HUES6 (cell line): ENCODE measurements around the gene MS4A6E.

ENCODE experiments used
- H3K27ac ChIP-seq: 2 replicates; pipeline ENCODE4 v1.7.0; 2013; ENCODE audit warnings: low read depth, mild to moderate bottlenecking, low read length, inconsistent platforms
- H3K27me3 ChIP-seq: 2 replicates; pipeline ENCODE4 v1.6.1; 2013; ENCODE audit warnings: low read length; ENCODE audit not compliant: control insufficient read depth, insufficient read depth
- H3K36me3 ChIP-seq: 2 replicates; pipeline ENCODE4 v1.6.1; 2013; ENCODE audit warnings: low read length; ENCODE audit not compliant: control insufficient read depth, insufficient read depth
- H3K4me1 ChIP-seq: 2 replicates; pipeline ENCODE4 v1.6.1; 2013; ENCODE audit warnings: low read length; ENCODE audit not compliant: control insufficient read depth, insufficient read depth
- H3K4me3 ChIP-seq: 2 replicates; pipeline ENCODE4 v1.5.1; 2013; ENCODE audit warnings: low read depth, low read length
- H3K9ac ChIP-seq: one replicate; pipeline ENCODE4 v1.6.1; 2013; ENCODE audit warnings: mild to moderate bottlenecking, low read length
- H3K9me3 ChIP-seq: 2 replicates; pipeline ENCODE4 v1.6.1; 2013; ENCODE audit warnings: low read depth, low read length; ENCODE audit not compliant: control insufficient read depth, insufficient read depth

MS4A6E gene

GRCh38 chr11:60376601-60377000, 49.5 kb downstream of the MS4A6E start:
- Histone ChIP-seq H3K27ac (no peak overlapping the region), H3K36me3 (no peaks in the 10 kb centered on the region), H3K9ac (no peak overlapping the region), H3K9me3 (no peaks in the 10 kb centered on the region), H3K4me1 (no peaks in the 10 kb centered on the region), H3K4me3 (no peak overlapping the region), H3K27me3 (no peaks in the 10 kb centered on the region)

GRCh38 chr11:60377401-60378136, 50.5 kb downstream of the MS4A6E start:
- H3K4me1 ChIP-seq, result no peaks in the 10 kb centered on the region
- no peaks in the 10 kb centered on the region for H3K9me3 ChIP-seq
- no peak overlapping the region for H3K27ac ChIP-seq
- no peaks in the 10 kb centered on the region for H3K27me3 ChIP-seq
- no peak overlapping the region for H3K4me3 ChIP-seq
- H3K36me3 ChIP-seq, result no peaks in the 10 kb centered on the region
- H3K9ac ChIP-seq, result no peak overlapping the region

- no peak within 1 kb of the TSS for H3K27ac ChIP-seq
- H3K27me3 ChIP-seq, result no peaks in the 10 kb centered on the region
- no peaks in the 10 kb centered on the region for H3K4me1 ChIP-seq
- H3K9me3 ChIP-seq, result no peaks in the 10 kb centered on the region
- no peaks in the 10 kb centered on the region for H3K36me3 ChIP-seq
- H3K4me3 ChIP-seq, result no peak within 1 kb of the TSS
- no peak within 1 kb of the TSS for H3K9ac ChIP-seq
Measured at GRCh38 chr11:60378354-60378753, 51.3 kb downstream of the MS4A6E start, which contains the start of gene MS4A7. MS4A7 (plus strand) TSS chr11:60378532; CDS start chr11:60383142, 4,610 bp downstream.

GRCh38 chr11:60389279-60389910, 62.3 kb downstream of the MS4A6E start:
- no peaks in the 10 kb centered on the region for H3K36me3 ChIP-seq
- no peak overlapping the region for H3K4me3 ChIP-seq
- H3K9ac ChIP-seq, result no peak overlapping the region
- H3K27ac ChIP-seq, result no peak overlapping the region
- no peaks in the 10 kb centered on the region for H3K4me1 ChIP-seq
- no peaks in the 10 kb centered on the region for H3K9me3 ChIP-seq
- H3K27me3 ChIP-seq, result no peaks in the 10 kb centered on the region

- Histone ChIP-seq H3K9ac (no peak overlapping the region), H3K4me1 (no peaks in the 10 kb centered on the region), H3K27me3 (no peaks in the 10 kb centered on the region), H3K4me3 (no peak overlapping the region), H3K36me3 (no peaks in the 10 kb centered on the region), H3K27ac (no peak overlapping the region), H3K9me3 (no peaks in the 10 kb centered on the region)
Measured at GRCh38 chr11:60390419-60390818, 63.4 kb downstream of the MS4A6E start.
